22Rv1 (cell line): ENCODE data around the gene SRR.

ENCODE experiments used
- H3K27ac ChIP-seq: fragments of 450-650 bp; 2 replicates; pipeline ENCODE4 v1.5.1; 2017
- CTCF ChIP-seq: fragments of 450-650 bp; IDR thresholded peaks from 2 replicates; pipeline ENCODE4 v1.5.1; 2017; ENCODE audit warnings: mild to moderate bottlenecking
- ZFX ChIP-seq: fragments of 450-650 bp; IDR thresholded peaks from 2 replicates; pipeline ENCODE4 v1.6.1; 2017; ENCODE audit warnings: antibody characterized with exemption, borderline replicate concordance

SRR gene

DNA sequence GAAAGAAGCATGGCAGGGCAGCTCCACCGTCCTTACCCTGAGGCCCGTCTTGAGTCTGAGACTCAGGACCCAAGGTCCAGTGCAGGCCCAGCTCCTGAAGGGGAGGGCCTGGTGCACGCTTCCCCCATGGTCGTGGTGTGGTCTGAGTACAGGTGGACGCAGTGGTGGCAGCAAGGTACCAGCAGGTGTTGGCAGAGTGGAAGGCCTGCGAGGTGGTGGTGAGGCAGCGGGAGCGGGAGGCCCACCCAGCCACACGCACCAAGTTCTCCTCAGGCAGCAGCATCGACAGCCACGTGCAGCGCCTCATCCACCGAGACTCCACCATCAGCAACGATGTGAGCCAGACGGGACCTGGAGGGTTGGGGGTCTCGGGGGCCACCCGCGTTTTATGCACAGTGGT, 69.4 kb downstream of the SRR start:
- H3K27ac ChIP-seq = no peak overlapping the region
- TF ChIP-seq CTCF = no peak
- TF ChIP-seq ZFX = no peak
